ENCODE measurements around the gene SMYD5.

Gene SMYD5

GRCh38 chr2:73208258-73208657, 5.8 kb upstream of the SMYD5 start:
- DNase-seq = no peak

GRCh38 chr2:73210019-73210418, 4.0 kb upstream of the SMYD5 start:
- no peak for DNase-seq

GRCh38 chr2:73210696-73211095, 3.3 kb upstream of the SMYD5 start:
- no peak for DNase-seq

- no peak for DNase-seq
Observed at GRCh38 chr2:73212098-73212447, 2.0 kb upstream of the SMYD5 start.

GRCh38 chr2:73212448-73213176, 1.4 kb upstream of the SMYD5 start:
- peak; percentile 81 for DNase-seq

- DNase-seq = no peak
Observed at GRCh38 chr2:73215254-73215653, 1.2 kb downstream of the SMYD5 start.

GRCh38 chr2:73217160-73217559, 3.1 kb downstream of the SMYD5 start:
- no peak for DNase-seq

GRCh38 chr2:73217826-73218225, 3.8 kb downstream of the SMYD5 start:
- DNase-seq = no peak

GRCh38 chr2:73218298-73218697, 4.3 kb downstream of the SMYD5 start:
- DNase-seq = no peak

- DNase-seq = no peak
Observed at GRCh38 chr2:73223821-73224220, 9.8 kb downstream of the SMYD5 start.

GRCh38 chr2:73225513-73226360, 11.7 kb downstream of the SMYD5 start:
- no peak for DNase-seq

GRCh38 chr2:73227086-73227485, 13.0 kb downstream of the SMYD5 start:
- no peak for DNase-seq

- no peak for DNase-seq
Observed at GRCh38 chr2:73228631-73229030, 14.6 kb downstream of the SMYD5 start.

- peak; percentile 42 for DNase-seq
Observed at GRCh38 chr2:73232403-73233153, 18.5 kb downstream of the SMYD5 start.

- DNase-seq = peak; percentile 99
Observed at GRCh38 chr2:73233154-73233931, 19.3 kb downstream of the SMYD5 start, which contains the start of gene PRADC1. Gene PRADC1 (minus strand): TSS chr2:73233239. CDS start chr2:73233160, 79 bp downstream.

GRCh38 chr2:73233932-73234832, 20.1 kb downstream of the SMYD5 start, which contains the start of gene CCT7:
Gene CCT7 (plus strand): TSS chr2:73234308. CDS start chr2:73234379, 71 bp downstream.
- peak; percentile 93 for DNase-seq

GRCh38 chr2:73235315-73236028, 21.4 kb downstream of the SMYD5 start:
- peak; percentile 25 for DNase-seq

GRCh38 chr2:73237168-73237567, 23.1 kb downstream of the SMYD5 start:
- DNase-seq = no peak

- DNase-seq = no peak
Observed at GRCh38 chr2:73238149-73238548, 24.1 kb downstream of the SMYD5 start.

- no peak for DNase-seq
Observed at GRCh38 chr2:73238976-73239375, 24.9 kb downstream of the SMYD5 start.

GRCh38 chr2:73239776-73240175, 25.7 kb downstream of the SMYD5 start:
- no peak for DNase-seq

Measured in activated CD4-positive, alpha-beta T cell treated with anti-CD3 and anti-CD28 coated beads, Interleukin-10, Interleukin-2, amounts not matched to agents 100 ng/mL and 50 ng/mL, durations not matched to agents 16 hours and 8 hours (primary cell).